GM12878 (cell line): Measurements from ENCODE around the gene ACADS.

ENCODE experiments used
- CBX5 ChIP-seq: sonication (generic); IDR thresholded peaks from 2 replicates; pipeline ENCODE4 v1.6.1; 2016; ENCODE audit warnings: low read depth, moderate library complexity, mild to moderate bottlenecking, inconsistent platforms
- FOXM1 ChIP-seq: IDR thresholded peaks from 2 replicates; pipeline ENCODE4 v1.6.1; 2012; ENCODE audit warnings: low read depth, mild to moderate bottlenecking, inconsistent platforms, low read length, moderate library complexity
- POLR2A ChIP-seq: IDR thresholded peaks from 2 replicates; pipeline ENCODE4 v1.6.1; 2011; ENCODE audit warnings: low read depth, mild to moderate bottlenecking, low read length
- POLR2AphosphoS5 ChIP-seq: IDR thresholded peaks from 2 replicates; pipeline ENCODE4 v1.6.1; 2011; ENCODE audit warnings: mild to moderate bottlenecking, low read length, inconsistent platforms
- RCOR1 ChIP-seq: conservative IDR thresholded peaks from 2 replicates; pipeline ENCODE4 v1.6.1; 2012; ENCODE audit warnings: low read depth, low read length, improper control_type of control experiment
- RFX5 ChIP-seq: IDR thresholded peaks from 2 replicates; pipeline ENCODE4 v1.6.1; 2011; ENCODE audit warnings: low read depth, low read length, improper control_type of control experiment
- SP1 ChIP-seq: IDR thresholded peaks from one replicate; pipeline ENCODE4 v1.6.1; 2011; ENCODE audit warnings: low read depth, low read length
- TF ChIP-seq, protein P1 (sequence below): fragments of 450-650 bp; conservative IDR thresholded peaks from 2 replicates; pipeline ENCODE4 v1.6.1; 2017; ENCODE audit warnings: mild to moderate bottlenecking, moderate library complexity
- TF ChIP-seq, protein P2 (sequence below): fragments of 450-650 bp; IDR thresholded peaks from 2 replicates; pipeline ENCODE4 v1.6.1; 2017; ENCODE audit warnings: low read depth, mild to moderate bottlenecking, moderate library complexity

DNA sequence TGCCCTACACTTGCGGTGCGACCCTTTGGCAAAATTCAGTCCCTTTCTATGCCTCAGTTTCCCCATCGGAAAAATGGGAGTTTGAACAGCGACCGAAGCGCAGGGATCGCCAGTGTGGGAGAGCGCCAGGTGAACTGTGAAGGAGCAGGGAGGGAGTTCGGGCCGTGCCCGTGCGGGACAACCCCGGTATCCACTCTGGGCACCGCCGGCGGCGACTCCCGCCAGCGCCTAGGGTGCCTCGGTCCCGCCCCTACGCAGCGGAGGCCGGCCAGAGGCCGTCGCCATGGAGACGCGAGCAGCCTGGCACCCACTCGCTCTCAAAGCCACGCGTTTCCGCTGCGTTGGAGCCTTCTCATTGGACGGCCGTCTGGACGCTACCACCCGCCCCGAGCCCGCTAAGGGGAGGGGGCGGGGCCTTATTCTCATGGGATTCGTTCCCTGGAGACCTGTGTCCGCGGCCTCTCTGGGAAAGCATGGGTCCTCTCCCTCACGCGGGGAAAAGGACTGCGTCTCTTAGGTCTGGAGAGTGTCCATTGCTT lies 39.4 kb upstream of the ACADS start:
- TF ChIP-seq, protein P1, sequence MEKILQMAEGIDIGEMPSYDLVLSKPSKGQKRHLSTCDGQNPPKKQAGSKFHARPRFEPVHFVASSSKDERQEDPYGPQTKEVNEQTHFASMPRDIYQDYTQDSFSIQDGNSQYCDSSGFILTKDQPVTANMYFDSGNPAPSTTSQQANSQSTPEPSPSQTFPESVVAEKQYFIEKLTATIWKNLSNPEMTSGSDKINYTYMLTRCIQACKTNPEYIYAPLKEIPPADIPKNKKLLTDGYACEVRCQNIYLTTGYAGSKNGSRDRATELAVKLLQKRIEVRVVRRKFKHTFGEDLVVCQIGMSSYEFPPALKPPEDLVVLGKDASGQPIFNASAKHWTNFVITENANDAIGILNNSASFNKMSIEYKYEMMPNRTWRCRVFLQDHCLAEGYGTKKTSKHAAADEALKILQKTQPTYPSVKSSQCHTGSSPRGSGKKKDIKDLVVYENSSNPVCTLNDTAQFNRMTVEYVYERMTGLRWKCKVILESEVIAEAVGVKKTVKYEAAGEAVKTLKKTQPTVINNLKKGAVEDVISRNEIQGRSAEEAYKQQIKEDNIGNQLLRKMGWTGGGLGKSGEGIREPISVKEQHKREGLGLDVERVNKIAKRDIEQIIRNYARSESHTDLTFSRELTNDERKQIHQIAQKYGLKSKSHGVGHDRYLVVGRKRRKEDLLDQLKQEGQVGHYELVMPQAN, result peak; percentile 39; the same call in 1 of the 2 replicates
- TF ChIP-seq FOXM1, result no peak
- TF ChIP-seq SP1, result peak; percentile 72
- TF ChIP-seq RFX5, result peak; percentile 76
- TF ChIP-seq POLR2AphosphoS5, result peak; percentile 77; the same call in 1 of the 2 replicates
- TF ChIP-seq CBX5, result no peak
- TF ChIP-seq RCOR1, result no peak; the same call in 1 of the 2 replicates
- TF ChIP-seq, protein P2, sequence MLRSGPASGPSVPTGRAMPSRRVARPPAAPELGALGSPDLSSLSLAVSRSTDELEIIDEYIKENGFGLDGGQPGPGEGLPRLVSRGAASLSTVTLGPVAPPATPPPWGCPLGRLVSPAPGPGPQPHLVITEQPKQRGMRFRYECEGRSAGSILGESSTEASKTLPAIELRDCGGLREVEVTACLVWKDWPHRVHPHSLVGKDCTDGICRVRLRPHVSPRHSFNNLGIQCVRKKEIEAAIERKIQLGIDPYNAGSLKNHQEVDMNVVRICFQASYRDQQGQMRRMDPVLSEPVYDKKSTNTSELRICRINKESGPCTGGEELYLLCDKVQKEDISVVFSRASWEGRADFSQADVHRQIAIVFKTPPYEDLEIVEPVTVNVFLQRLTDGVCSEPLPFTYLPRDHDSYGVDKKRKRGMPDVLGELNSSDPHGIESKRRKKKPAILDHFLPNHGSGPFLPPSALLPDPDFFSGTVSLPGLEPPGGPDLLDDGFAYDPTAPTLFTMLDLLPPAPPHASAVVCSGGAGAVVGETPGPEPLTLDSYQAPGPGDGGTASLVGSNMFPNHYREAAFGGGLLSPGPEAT, result peak; percentile 91
- TF ChIP-seq POLR2A, result peak; percentile 80
